Type B pancreatic cell (in vitro differentiated cells): ENCODE results near the gene LARGE1. TPM values are rescaled to one million over a fixed set of nuclear protein-coding genes. Genes with fewer than 3 reads are reported as not detected.

Experiments used
- DNase-seq: peaks from one replicate; pipeline ENCODE4 v3.0.0; 2021; ENCODE audit warnings: mixed read lengths; ENCODE audit not compliant: unreplicated experiment; ENCODE audit errors: extremely low spot score
- H3K27ac Mint-ChIP-seq: 2 replicates; pipeline ENCODE4 v1.8.0; 2021; ENCODE audit warnings: mild to moderate bottlenecking, mixed read lengths
- H3K27me3 Mint-ChIP-seq: 2 replicates; pipeline ENCODE4 v1.8.0; 2021; ENCODE audit warnings: mixed read lengths
- H3K36me3 Mint-ChIP-seq: 2 replicates; pipeline ENCODE4 v1.8.0; 2021; ENCODE audit warnings: mixed read lengths
- H3K4me1 Mint-ChIP-seq: one replicate; pipeline ENCODE4 v1.8.0; 2021; ENCODE audit warnings: mixed read lengths; ENCODE audit not compliant: unreplicated experiment
- H3K4me3 Mint-ChIP-seq: 2 replicates; pipeline ENCODE4 v1.8.0; 2021; ENCODE audit warnings: mild to moderate bottlenecking, mixed read lengths
- H3K9me3 Mint-ChIP-seq: 2 replicates; pipeline ENCODE4 v1.8.0; 2021; ENCODE audit warnings: mixed read lengths
- total RNA-seq: library from RNA; stranded (reverse); gene quantifications from 2 replicates; pipeline ENCODE4 v1.2.1, GENCODE V29; 2021; ENCODE audit warnings: low replicate concordance
- TF ChIP-seq, protein P1 (sequence below): fragments of 200-600 bp; sonication (generic); conservative IDR thresholded peaks from 2 replicates; pipeline ENCODE4 v1.5.0; 2021; ENCODE audit warnings: antibody characterized with exemption, mild to moderate bottlenecking

LARGE1 gene
- total RNA-seq, 1 donor from 2014 or later = 96.6 TPM

DNA sequence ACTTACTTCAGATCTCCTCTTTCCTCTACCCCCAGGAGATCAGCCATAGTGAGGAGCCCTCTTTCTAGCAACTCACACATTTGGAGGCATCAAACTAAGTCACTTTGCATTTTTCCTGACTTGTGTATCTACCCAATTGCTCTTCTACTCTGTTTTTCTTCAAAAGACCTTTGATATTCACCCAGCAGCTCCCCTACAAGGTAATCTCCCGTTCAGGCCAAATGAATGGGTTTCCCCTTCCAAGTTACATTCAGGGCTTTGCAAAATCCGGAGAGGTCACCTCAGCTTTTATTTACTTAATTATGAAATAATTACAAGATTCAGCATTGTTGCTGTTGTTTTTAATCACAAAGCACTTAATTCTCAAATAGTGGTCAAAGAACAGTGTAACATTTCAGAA lies 6.1 kb downstream of the LARGE1 start:
- H3K4me3 Mint-ChIP-seq = no peak overlapping the region
- H3K4me1 Mint-ChIP-seq = peaks cover 55% of the 10 kb centered on the region
- H3K27ac Mint-ChIP-seq = peak overlapping the region; percentile 5
- peaks cover 44% of the 10 kb centered on the region for H3K36me3 Mint-ChIP-seq
- H3K9me3 Mint-ChIP-seq = peaks cover 5% of the 10 kb centered on the region
- TF ChIP-seq, protein P1, sequence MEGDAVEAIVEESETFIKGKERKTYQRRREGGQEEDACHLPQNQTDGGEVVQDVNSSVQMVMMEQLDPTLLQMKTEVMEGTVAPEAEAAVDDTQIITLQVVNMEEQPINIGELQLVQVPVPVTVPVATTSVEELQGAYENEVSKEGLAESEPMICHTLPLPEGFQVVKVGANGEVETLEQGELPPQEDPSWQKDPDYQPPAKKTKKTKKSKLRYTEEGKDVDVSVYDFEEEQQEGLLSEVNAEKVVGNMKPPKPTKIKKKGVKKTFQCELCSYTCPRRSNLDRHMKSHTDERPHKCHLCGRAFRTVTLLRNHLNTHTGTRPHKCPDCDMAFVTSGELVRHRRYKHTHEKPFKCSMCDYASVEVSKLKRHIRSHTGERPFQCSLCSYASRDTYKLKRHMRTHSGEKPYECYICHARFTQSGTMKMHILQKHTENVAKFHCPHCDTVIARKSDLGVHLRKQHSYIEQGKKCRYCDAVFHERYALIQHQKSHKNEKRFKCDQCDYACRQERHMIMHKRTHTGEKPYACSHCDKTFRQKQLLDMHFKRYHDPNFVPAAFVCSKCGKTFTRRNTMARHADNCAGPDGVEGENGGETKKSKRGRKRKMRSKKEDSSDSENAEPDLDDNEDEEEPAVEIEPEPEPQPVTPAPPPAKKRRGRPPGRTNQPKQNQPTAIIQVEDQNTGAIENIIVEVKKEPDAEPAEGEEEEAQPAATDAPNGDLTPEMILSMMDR = no peak
- H3K27me3 Mint-ChIP-seq = no peaks in the 10 kb centered on the region
- no peak for DNase-seq

DNA sequence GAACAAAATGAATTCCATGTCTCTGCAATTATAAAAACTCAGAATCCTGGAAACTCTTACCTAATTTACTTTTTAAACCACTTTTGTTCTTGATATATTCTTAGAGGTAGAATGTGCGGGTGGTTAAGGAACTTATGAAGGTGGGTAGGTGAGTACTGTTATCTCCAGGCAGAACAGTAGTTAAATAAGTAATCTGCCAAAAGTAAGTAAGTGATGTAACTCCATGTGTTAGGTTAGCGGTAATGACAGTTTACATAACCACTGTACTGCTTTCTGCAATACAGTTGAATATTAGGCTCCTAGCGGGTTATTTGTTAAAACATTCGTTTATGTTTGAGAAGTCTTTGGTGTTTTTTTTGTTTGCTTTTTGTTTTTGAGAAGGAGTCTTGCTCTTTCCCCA lies 7.1 kb downstream of the LARGE1 start:
- H3K27me3 Mint-ChIP-seq = no peaks in the 10 kb centered on the region
- peaks cover 43% of the 10 kb centered on the region for H3K36me3 Mint-ChIP-seq
- no peak overlapping the region for H3K4me3 Mint-ChIP-seq
- peaks cover 5% of the 10 kb centered on the region for H3K9me3 Mint-ChIP-seq
- no peak for DNase-seq
- H3K27ac Mint-ChIP-seq = no peak overlapping the region
- TF ChIP-seq, protein P1 = no peak
- peaks cover 55% of the 10 kb centered on the region for H3K4me1 Mint-ChIP-seq

DNA sequence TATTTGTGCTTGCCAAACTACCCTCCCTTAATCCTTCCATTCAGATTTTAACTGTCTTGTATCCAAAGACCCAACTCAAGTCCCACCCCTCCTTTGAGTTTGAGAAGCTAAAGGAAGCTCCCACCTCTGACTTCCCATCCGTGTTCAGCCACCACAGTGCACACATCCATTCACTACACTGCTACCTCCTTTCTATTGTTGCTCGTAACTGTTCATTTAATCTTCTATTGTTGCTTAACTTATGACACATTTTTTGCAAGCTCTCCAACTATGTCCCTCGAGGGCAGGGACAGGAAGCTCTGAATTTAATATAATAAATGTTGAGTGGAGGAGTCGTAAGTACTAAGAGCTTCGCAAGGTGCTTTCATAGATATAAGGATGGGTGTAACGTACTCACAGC lies 10.4 kb downstream of the LARGE1 start:
- DNase-seq = no peak
- Mint-ChIP-seq H3K27me3 (no peaks in the 10 kb centered on the region), H3K9me3 (peaks cover 5% of the 10 kb centered on the region), H3K4me1 (peaks cover 36% of the 10 kb centered on the region), H3K27ac (peak overlapping the region; percentile 47), H3K4me3 (peak overlapping the region; percentile 31), H3K36me3 (peaks cover 41% of the 10 kb centered on the region)
- TF ChIP-seq, protein P1 = no peak

DNA sequence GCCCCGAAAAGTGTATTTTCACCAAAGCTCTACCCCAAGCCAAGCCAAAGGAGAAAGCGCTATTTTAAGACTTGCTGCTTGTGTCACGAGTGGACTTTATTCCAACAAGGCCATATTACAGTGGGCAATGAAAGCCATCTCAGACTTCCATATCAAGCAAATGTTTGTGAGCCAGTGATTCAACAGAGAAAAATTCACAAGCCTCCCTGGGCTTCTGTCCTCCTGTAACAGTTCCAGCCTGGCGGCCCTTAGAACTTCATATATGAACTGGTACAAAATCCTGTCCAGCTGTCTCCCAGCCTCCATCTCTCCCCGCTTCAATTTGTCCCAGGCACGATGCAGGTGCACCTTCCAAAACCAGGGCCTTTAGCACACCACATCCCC lies 11.2 kb downstream of the LARGE1 start:
- TF ChIP-seq, protein P1 = no peak
- H3K27ac Mint-ChIP-seq = no peak overlapping the region
- H3K4me1 Mint-ChIP-seq = peaks cover 30% of the 10 kb centered on the region
- peaks cover 5% of the 10 kb centered on the region for H3K9me3 Mint-ChIP-seq
- peaks cover 40% of the 10 kb centered on the region for H3K36me3 Mint-ChIP-seq
- H3K27me3 Mint-ChIP-seq = no peaks in the 10 kb centered on the region
- peak overlapping the region; percentile 6 for H3K4me3 Mint-ChIP-seq
- DNase-seq = no peak

DNA sequence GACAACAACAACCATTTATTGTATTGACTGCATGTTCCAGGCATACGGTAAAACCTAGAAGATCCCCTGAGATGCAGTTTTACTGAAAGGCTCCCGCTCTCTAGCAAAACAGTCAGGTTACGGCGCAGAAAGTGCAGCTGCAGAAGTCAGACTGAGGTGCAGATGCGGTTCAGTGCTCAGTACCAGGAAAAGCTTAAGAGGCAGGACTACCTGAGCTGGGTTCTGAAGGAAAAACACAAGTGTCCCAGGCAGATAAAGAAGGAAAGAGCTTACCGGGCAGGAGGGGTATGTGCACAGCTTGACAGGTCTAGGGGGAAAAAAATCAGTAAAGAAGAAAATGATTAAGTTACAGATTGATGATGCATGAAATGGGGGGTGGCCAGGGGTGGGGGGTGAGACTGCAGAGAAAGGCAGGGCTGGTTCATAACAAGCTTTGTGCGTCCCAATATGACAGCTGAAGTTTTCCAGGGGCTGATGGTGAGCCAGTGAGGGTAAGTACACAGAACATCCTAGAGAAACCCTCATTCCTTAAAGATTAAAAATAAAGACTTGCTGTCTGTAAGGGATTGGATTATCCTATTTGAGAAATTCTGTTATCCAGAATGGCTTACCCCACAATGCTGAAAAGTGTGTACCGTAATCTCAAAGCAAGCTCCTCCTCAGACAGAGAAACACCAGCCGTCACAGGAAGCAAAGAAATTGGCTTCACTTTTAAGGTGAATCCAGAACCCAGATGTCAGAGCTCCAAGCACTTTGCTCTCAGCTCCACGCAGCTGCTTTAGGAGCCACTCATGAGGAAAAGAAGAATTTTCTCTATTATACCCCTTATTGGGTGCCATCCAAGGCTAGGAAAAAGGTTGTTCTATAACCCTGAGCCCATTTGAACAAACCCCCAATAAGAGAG lies 11.9 kb downstream of the LARGE1 start:
- H3K27ac Mint-ChIP-seq = no peak overlapping the region

More for the DNA sequence above, 11.9 kb downstream of the LARGE1 start:
- no peak for DNase-seq
- TF ChIP-seq, protein P1 = no peak
- Mint-ChIP-seq H3K27me3 (no peaks in the 10 kb centered on the region), H3K4me3 (no peak overlapping the region), H3K4me1 (peaks cover 27% of the 10 kb centered on the region), H3K36me3 (peaks cover 37% of the 10 kb centered on the region), H3K9me3 (peaks cover 5% of the 10 kb centered on the region)
